Natural killer cell (primary cell): ENCODE data around the gene PLXNA4. TPM values are rescaled to one million over a fixed set of nuclear protein-coding genes. Genes with fewer than 3 reads are reported as not detected.

ENCODE experiments used
- ATAC-seq, 3 donors: fragments of 150-1000 bp in 2 of 3; fragments of 200-7000 bp in 1 of 3; cut with Tn5 transposase; 1 replicate in 1 of 3; 2 replicates in 2 of 3; pipeline ENCODE4 v1.10.0; 2021; ENCODE audit warnings: mild to moderate bottlenecking in 2 of 3, moderate library complexity in 2 of 3
- DNase-seq, 2 donors: peaks; one replicate each; pipeline versions ENCODE4 v3.0.0 to v3.0.0-alpha.2; 2013 to 2021; ENCODE audit warnings: mixed read lengths in 1 of 2
- H3K27ac ChIP-seq: one replicate; pipeline ENCODE4 v1.5.1; 2013; ENCODE audit warnings: mild to moderate bottlenecking, low read length
- H3K27me3 ChIP-seq: one replicate; pipeline ENCODE4 v1.6.1; 2013; ENCODE audit warnings: low read length; ENCODE audit not compliant: control insufficient read depth, insufficient read depth
- H3K36me3 ChIP-seq: one replicate; pipeline ENCODE4 v1.6.1; 2013; ENCODE audit warnings: low read length; ENCODE audit not compliant: control insufficient read depth, insufficient read depth
- H3K4me1 ChIP-seq: one replicate; pipeline ENCODE4 v1.6.1; 2013; ENCODE audit warnings: low read length; ENCODE audit not compliant: control insufficient read depth, insufficient read depth
- H3K4me3 ChIP-seq: one replicate; pipeline ENCODE4 v1.5.1; 2013; ENCODE audit warnings: low read length
- H3K9me3 ChIP-seq: one replicate; pipeline ENCODE4 v1.6.1; 2013; ENCODE audit warnings: low read length; ENCODE audit not compliant: control insufficient read depth, insufficient read depth
- H3K27ac Mint-ChIP-seq, 2 donors: one replicate each; pipeline ENCODE4 v1.8.0; 2022; ENCODE audit warnings: mild to moderate bottlenecking in 2 of 2, mixed read lengths in 2 of 2, moderate library complexity in 1 of 2
- H3K27me3 Mint-ChIP-seq, 2 donors: one replicate each; pipeline ENCODE4 v1.8.0; 2022; ENCODE audit warnings: low read depth in 2 of 2, mixed read lengths in 2 of 2
- H3K36me3 Mint-ChIP-seq: one replicate; pipeline ENCODE4 v1.8.0; 2022; ENCODE audit warnings: mixed read lengths
- H3K4me1 Mint-ChIP-seq, 2 donors: one replicate each; pipeline ENCODE4 v1.8.0; 2022; ENCODE audit warnings: mixed read lengths in 2 of 2
- H3K4me3 Mint-ChIP-seq: one replicate; pipeline ENCODE4 v1.8.0; 2022; ENCODE audit warnings: mild to moderate bottlenecking, moderate library complexity, mixed read lengths
- H3K9me3 Mint-ChIP-seq, 2 donors: one replicate each; pipeline ENCODE4 v1.8.0; 2022; ENCODE audit warnings: mixed read lengths in 2 of 2
- WGBS: methylation state at CpG from one replicate; pipeline ENCODE4 v1.1.7; 2013; ENCODE audit warnings: missing lambda C conversion rate; ENCODE audit not compliant: insufficient coverage; 5-methylcytosine and 5-hydroxymethylcytosine counted together
- intact Hi-C: fragments of 100-400 bp; cut with micrococcal nuclease; formaldehyde crosslinking; loops from one replicate; pipeline ENCODE4 v1.14.2; 2022
- total RNA-seq, 4 donors: library from RNA; stranded (reverse); fragments of 120-200 nt in 1 of 4; gene quantifications; one replicate each; pipeline versions ENCODE4 v1.2.3 to v1.2.4, GENCODE V29; 2013 to 2022
- TF ChIP-seq, protein P1 (sequence below): fragments of 200-600 bp; IDR thresholded peaks from one replicate; pipeline ENCODE4 v1.8.0; 2022; ENCODE audit warnings: antibody characterized with exemption

PLXNA4 gene
- total RNA-seq, 3 donors from 2014 or later (not counting 1 experiment from before 2014, with no cell fraction given) = 5.1 to 15.3 (median 10.9) TPM

DNA sequence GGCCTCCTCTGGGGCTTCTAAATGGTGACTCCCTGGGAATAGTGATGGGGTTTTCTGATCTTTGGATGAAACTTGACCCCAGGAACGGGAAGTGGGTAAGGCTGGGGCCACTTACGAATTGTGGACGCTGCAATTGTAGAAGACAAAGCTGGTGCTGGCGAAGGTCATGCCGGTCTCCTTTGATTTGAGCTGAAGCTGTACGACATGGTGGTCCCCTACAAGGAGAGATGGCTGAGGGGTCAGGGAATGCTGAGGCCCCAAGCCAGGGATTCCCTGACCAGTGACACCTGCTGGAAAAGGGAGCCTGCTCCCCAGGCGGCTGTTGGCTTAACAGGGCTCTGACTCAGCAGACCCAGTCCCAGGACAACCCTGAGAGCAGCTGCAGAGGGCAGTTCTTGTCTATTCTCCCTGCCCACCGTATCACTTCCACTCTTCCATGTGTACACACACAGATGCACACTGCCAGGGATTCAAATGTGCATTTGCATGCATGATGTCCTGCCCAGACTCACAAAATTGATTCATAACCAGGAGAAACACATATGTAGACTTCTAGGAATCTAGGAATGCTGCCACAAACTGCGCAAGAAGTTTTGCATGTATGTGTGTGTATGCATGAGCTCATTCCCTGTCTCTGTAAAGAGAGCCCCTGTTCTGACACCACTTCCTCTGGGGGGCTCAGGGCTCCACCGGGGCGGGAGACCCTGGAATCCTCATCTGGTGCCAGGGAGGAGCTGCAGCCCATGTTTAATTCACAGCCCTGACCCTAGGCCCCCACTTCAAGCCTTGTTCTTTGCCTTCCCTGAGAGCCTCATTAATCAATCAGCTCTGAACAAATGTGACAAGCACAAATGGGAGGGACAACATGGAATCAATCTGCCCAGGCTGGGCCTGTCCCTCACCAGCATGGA lies 350.0 kb downstream of the PLXNA4 start:
- no peak overlapping the region for H3K27ac ChIP-seq
- ATAC-seq = no peak
- intact Hi-C loops = no loop called here
- Mint-ChIP-seq H3K36me3 (no peaks in the 10 kb centered on the region), H3K27me3 (peaks cover 0 to 3% of the 10 kb centered on the region in 2 donors), H3K27ac (no peak overlapping the region), H3K9me3 (no peaks in the 10 kb centered on the region), H3K4me1 (no peaks in the 10 kb centered on the region), H3K4me3 (no peak overlapping the region)
- H3K36me3 ChIP-seq = no peaks in the 10 kb centered on the region
- TF ChIP-seq, protein P1, sequence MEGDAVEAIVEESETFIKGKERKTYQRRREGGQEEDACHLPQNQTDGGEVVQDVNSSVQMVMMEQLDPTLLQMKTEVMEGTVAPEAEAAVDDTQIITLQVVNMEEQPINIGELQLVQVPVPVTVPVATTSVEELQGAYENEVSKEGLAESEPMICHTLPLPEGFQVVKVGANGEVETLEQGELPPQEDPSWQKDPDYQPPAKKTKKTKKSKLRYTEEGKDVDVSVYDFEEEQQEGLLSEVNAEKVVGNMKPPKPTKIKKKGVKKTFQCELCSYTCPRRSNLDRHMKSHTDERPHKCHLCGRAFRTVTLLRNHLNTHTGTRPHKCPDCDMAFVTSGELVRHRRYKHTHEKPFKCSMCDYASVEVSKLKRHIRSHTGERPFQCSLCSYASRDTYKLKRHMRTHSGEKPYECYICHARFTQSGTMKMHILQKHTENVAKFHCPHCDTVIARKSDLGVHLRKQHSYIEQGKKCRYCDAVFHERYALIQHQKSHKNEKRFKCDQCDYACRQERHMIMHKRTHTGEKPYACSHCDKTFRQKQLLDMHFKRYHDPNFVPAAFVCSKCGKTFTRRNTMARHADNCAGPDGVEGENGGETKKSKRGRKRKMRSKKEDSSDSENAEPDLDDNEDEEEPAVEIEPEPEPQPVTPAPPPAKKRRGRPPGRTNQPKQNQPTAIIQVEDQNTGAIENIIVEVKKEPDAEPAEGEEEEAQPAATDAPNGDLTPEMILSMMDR = no peak
- no peaks in the 10 kb centered on the region for H3K9me3 ChIP-seq
- no peaks in the 10 kb centered on the region for H3K27me3 ChIP-seq
- no peaks in the 10 kb centered on the region for H3K4me1 ChIP-seq
- H3K4me3 ChIP-seq = no peak overlapping the region
- WGBS = 87% methylated on average over 11 of the region's 11 CpGs
- DNase-seq = no peak

DNA sequence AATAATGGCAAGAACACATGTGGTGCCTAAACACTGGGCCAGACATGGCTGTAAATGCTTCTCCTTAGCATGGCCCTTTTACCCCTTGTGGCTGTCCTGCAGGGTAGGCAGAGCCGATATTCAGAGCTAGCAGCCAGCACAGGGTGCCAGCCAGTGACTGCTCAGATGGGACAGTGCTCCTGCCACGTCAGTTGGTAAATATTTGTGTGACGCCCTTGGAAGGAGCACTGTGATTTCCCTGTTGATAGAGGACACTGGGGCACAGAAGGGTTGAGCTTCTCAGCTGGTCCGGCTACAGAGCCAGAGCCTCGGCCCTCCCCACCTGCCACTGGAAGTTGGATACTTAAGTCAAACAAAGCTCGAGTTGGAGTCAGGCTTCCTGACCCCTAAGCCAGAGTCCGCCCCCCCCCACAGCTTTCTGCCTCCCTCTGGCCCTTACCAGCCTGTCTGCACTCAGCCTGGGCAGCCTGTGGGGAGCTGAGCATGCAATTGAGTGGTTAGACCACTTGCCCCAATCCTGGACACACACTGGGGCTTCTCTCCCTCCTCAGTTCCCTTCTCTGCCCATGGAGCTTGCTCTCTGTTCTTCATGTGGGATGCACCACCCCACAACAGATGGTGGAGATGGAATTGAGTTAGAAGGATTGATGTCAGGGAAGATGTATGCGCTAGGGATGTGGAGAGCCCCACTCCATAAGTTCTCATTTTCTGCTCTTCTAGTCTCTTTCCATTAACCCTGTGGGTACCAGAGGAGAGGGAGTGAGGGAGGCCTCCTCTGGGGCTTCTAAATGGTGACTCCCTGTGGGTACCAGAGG lies 350.8 kb downstream of the PLXNA4 start:
- H3K4me1 Mint-ChIP-seq = no peaks in the 10 kb centered on the region
- Histone ChIP-seq H3K9me3 (no peaks in the 10 kb centered on the region), H3K36me3 (no peaks in the 10 kb centered on the region), H3K27me3 (no peaks in the 10 kb centered on the region), H3K4me3 (no peak overlapping the region), H3K27ac (no peak overlapping the region), H3K4me1 (no peaks in the 10 kb centered on the region)
- no peak for DNase-seq
- no peak overlapping the region for H3K27ac Mint-ChIP-seq
- peaks cover 0 to 3% of the 10 kb centered on the region in 2 donors for H3K27me3 Mint-ChIP-seq
- TF ChIP-seq, protein P1 = no peak
- ATAC-seq = no peak
- no peaks in the 10 kb centered on the region for H3K36me3 Mint-ChIP-seq
- H3K9me3 Mint-ChIP-seq = no peaks in the 10 kb centered on the region
- no peak overlapping the region for H3K4me3 Mint-ChIP-seq
- 77% methylated on average over 6 of the region's 8 CpGs for WGBS
- intact Hi-C loops = no loop called here

DNA sequence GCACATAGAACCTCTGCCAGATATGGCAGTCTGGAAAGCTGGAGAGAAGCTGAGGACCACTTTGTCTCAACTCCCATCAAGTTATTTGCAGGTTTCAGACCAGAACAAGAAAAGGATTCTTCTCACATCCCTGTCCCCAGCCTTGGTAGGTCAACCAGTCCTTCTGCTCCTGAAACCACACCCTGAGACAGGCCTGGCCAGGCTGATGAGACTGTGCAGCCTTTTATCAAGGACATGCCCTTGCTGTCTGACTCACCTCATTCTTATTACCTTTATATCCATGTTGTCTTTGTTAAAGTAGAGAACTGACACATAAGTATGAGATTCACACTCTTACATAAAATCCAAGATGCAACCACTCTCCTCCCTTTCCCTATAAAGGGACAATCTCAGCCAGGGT lies 354.9 kb downstream of the PLXNA4 start:
- H3K27ac Mint-ChIP-seq = no peak overlapping the region
- Histone ChIP-seq H3K9me3 (no peaks in the 10 kb centered on the region), H3K27ac (no peak overlapping the region), H3K4me3 (no peak overlapping the region), H3K4me1 (no peaks in the 10 kb centered on the region), H3K36me3 (no peaks in the 10 kb centered on the region), H3K27me3 (no peaks in the 10 kb centered on the region)
- no peak for DNase-seq
- no peaks in the 10 kb centered on the region for H3K27me3 Mint-ChIP-seq
- no peaks in the 10 kb centered on the region for H3K36me3 Mint-ChIP-seq
- intact Hi-C loops = no loop called here
- H3K9me3 Mint-ChIP-seq = no peaks in the 10 kb centered on the region
- TF ChIP-seq, protein P1 = no peak
- no peak overlapping the region for H3K4me3 Mint-ChIP-seq
- H3K4me1 Mint-ChIP-seq = no peaks in the 10 kb centered on the region
- no peak for ATAC-seq
